NCI-H446 treated with DMSO at 0.1 percent for 48 hours (cell line): ENCODE results near the gene CDH23.
"Not testable (repeated sequence)": the region's sequence is repeated elsewhere in the genome, so short reads cannot be mapped to it uniquely, and the experiment has no call there.

Experiments used
- DNase-seq: peaks from one replicate; lab custom pipeline; 2025; lab: John Stamatoyannopoulos, UW

Gene CDH23

GRCh38 chr10:71838264-71839211 lies 441.8 kb downstream of the CDH23 start:
- no peak for DNase-seq

GRCh38 chr10:71840177-71840957 lies 443.6 kb downstream of the CDH23 start:
- peak; percentile 49 for DNase-seq

- no peak for DNase-seq
These were observed 444.2 kb downstream of the CDH23 start for GRCh38 chr10:71840958-71841335.

GRCh38 chr10:71842422-71842821 lies 445.7 kb downstream of the CDH23 start:
- no peak for DNase-seq

- DNase-seq = no peak
These were observed 446.4 kb downstream of the CDH23 start for GRCh38 chr10:71842856-71843686.

GRCh38 chr10:71844084-71844483 lies 447.4 kb downstream of the CDH23 start:
- DNase-seq = no peak

- DNase-seq = no peak
These were observed 448.0 kb downstream of the CDH23 start for GRCh38 chr10:71844695-71845094.

GRCh38 chr10:71845410-71846405 lies 449.0 kb downstream of the CDH23 start:
- peak; percentile 38 for DNase-seq

GRCh38 chr10:71846816-71847215 lies 450.1 kb downstream of the CDH23 start:
- no peak for DNase-seq

- no peak for DNase-seq
These were observed 450.7 kb downstream of the CDH23 start for GRCh38 chr10:71847418-71847817.

GRCh38 chr10:71848325-71849275 lies 451.9 kb downstream of the CDH23 start:
- no peak for DNase-seq

GRCh38 chr10:71849461-71849908 lies 452.8 kb downstream of the CDH23 start:
- DNase-seq = no peak

GRCh38 chr10:71850021-71850742 lies 453.5 kb downstream of the CDH23 start:
- DNase-seq = no peak

- DNase-seq = peak; percentile 84
These were observed 454.2 kb downstream of the CDH23 start, which contains the start of gene PSAP for GRCh38 chr10:71850743-71851464. Gene PSAP (minus strand): TSS chr10:71851251. CDS start chr10:71851221, 30 bp downstream.

GRCh38 chr10:71851465-71852095 lies 454.9 kb downstream of the CDH23 start:
- DNase-seq = not testable (repeated sequence)

GRCh38 chr10:71852355-71852937 lies 455.7 kb downstream of the CDH23 start:
- DNase-seq = no peak

GRCh38 chr10:71854031-71854430 lies 457.3 kb downstream of the CDH23 start:
- DNase-seq = no peak
